ENCODE results near the gene USP6NL. TPM values are rescaled to one million over a fixed set of nuclear protein-coding genes. Genes with fewer than 3 reads are reported as not detected.

Gene USP6NL
- total RNA-seq, 1 experiment from 2014 or later = 13.0 TPM

DNA sequence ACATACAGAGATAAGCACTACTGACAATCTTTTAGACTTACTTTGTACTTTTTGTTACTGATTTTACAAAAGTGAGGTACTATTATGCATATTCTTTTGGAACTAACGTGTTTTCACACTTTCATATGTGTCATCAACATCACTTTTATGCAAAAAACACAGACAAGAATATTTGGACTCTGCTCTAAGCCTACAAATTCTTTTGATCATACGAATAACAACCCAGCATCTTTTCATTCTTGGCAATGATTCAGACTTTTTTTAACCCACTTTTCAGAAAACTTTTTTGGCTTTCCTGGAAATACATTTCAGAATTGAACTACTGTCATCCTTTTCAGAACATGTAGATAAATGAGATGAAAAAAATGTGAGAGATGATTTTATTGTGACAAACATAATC is 30.2 kb downstream of the USP6NL start:
- Histone ChIP-seq H3K9me2 (replicated peaks; ENCODE audit: low read length) (no peaks in the 10 kb centered on the region), H2AFZ (ENCODE audit: low read length) (no peak overlapping the region), H3K27me3 (ENCODE audit: low read length) (no peaks in the 10 kb centered on the region), H3K4me2 (ENCODE audit: low read length) (no peak overlapping the region), H3F3A (ENCODE audit: low read length, unreplicated experiment) (no peaks in the 10 kb centered on the region), H4K20me1 (ENCODE audit: low read length) (no peaks in the 10 kb centered on the region), H3K27ac (ENCODE audit: low read length) (no peak overlapping the region), H3K79me2 (ENCODE audit: low read length) (peaks cover 38% of the 10 kb centered on the region), H3K4me3 (ENCODE audit: low read length) (no peak overlapping the region), H3K9ac (ENCODE audit: low read length) (no peak overlapping the region), H3K9me3 (ENCODE audit: low read length) (no peaks in the 10 kb centered on the region), H3K4me1 (ENCODE audit: insufficient read depth, low read length) (no peaks in the 10 kb centered on the region), H3K36me3 (ENCODE audit: low read depth, low read length) (no peaks in the 10 kb centered on the region; the same call in 1 of the 2 replicates)
- intact Hi-C loops (cut with micrococcal nuclease) = no loop called here
- ATAC-seq (no peak), DNase-seq (no peak)
- CTCF ChIA-PET = no interaction called here
- POLR2A ChIA-PET (ENCODE audit: unreplicated experiment) = no interaction called here
- TF ChIP-seq, protein P1, sequence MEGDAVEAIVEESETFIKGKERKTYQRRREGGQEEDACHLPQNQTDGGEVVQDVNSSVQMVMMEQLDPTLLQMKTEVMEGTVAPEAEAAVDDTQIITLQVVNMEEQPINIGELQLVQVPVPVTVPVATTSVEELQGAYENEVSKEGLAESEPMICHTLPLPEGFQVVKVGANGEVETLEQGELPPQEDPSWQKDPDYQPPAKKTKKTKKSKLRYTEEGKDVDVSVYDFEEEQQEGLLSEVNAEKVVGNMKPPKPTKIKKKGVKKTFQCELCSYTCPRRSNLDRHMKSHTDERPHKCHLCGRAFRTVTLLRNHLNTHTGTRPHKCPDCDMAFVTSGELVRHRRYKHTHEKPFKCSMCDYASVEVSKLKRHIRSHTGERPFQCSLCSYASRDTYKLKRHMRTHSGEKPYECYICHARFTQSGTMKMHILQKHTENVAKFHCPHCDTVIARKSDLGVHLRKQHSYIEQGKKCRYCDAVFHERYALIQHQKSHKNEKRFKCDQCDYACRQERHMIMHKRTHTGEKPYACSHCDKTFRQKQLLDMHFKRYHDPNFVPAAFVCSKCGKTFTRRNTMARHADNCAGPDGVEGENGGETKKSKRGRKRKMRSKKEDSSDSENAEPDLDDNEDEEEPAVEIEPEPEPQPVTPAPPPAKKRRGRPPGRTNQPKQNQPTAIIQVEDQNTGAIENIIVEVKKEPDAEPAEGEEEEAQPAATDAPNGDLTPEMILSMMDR (conservative IDR thresholded peaks at IDR 0.05; ENCODE audit: low read depth, low read length) = no peak
- TF ChIP-seq EZH2 (IDR thresholded peaks at IDR 0.05; ENCODE audit: low read length, unreplicated experiment) = no peak
- no peak for TF ChIP-seq EZH2phosphoT487 (IDR thresholded peaks at IDR 0.05; ENCODE audit: borderline replicate concordance, low read length)
- BruUV-seq (replicated peaks) = no TSS peak

DNA sequence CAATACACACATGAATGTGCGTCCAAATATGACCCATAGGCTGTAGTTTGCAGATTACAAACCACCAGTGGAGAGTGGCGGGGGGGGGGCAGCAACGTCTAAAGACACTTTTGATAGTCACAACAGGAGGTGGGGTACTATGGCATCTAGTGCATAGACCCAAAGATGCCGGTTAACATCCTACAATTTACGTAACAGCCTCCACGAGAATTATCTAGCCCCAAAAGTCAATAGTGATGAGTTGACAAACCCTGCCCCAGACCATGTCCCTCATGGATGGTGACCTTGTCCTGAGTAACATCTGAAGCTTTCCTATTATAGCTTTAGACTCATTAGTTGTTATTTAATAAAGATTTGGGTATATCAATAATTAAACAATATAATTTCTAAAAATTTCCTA is 31.6 kb downstream of the USP6NL start:
- ChIA-PET POLR2A (ENCODE audit: unreplicated experiment) (no interaction called here), CTCF (no interaction called here)
- Histone ChIP-seq H3K9me3 (ENCODE audit: low read length) (no peaks in the 10 kb centered on the region), H4K20me1 (ENCODE audit: low read length) (no peaks in the 10 kb centered on the region), H3K27me3 (ENCODE audit: low read length) (no peaks in the 10 kb centered on the region), H3K4me2 (ENCODE audit: low read length) (no peak overlapping the region), H3K79me2 (ENCODE audit: low read length) (peaks cover 30% of the 10 kb centered on the region), H3K36me3 (ENCODE audit: low read depth, low read length) (no peaks in the 10 kb centered on the region), H3K4me3 (ENCODE audit: low read length) (no peak overlapping the region), H3F3A (ENCODE audit: low read length, unreplicated experiment) (no peaks in the 10 kb centered on the region), H3K9ac (ENCODE audit: low read length) (no peak overlapping the region), H2AFZ (ENCODE audit: low read length) (no peak overlapping the region), H3K4me1 (ENCODE audit: insufficient read depth, low read length) (no peaks in the 10 kb centered on the region), H3K9me2 (replicated peaks; ENCODE audit: low read length) (no peaks in the 10 kb centered on the region), H3K27ac (ENCODE audit: low read length) (no peak overlapping the region)
- intact Hi-C loops (cut with micrococcal nuclease) = no loop called here
- no peak for TF ChIP-seq EZH2 (IDR thresholded peaks at IDR 0.05; ENCODE audit: low read length, unreplicated experiment)
- TF ChIP-seq, protein P1 (conservative IDR thresholded peaks at IDR 0.05; ENCODE audit: low read depth, low read length) = no peak
- TF ChIP-seq EZH2phosphoT487 (IDR thresholded peaks at IDR 0.05; ENCODE audit: borderline replicate concordance, low read length) = no peak
- ATAC-seq = no peak
- no peak for DNase-seq
- BruUV-seq (replicated peaks) = no TSS peak

DNA sequence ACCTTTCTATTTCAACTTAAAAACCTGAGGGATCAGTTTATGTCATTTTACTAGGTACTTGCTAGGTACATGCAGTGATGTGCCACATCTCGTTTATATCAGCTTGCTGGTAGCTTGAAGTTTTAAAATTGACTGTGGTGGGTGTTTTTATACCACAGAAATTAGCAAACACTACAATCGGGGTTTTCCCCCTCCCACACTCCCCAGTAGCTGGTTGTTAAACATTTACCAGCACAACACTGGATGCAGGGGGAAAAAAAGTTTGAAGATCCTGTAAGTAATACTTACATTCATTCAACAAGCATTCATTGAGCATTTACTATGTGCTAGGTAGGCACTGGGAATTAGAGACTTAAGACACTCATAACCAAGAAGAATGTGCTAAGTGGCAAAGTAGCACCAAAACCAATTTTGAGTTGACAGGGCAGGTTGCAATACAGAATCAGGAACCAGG is 32.6 kb downstream of the USP6NL start:
- Histone ChIP-seq H3K4me3 (ENCODE audit: low read length) (no peak overlapping the region), H3K4me1 (ENCODE audit: insufficient read depth, low read length) (no peaks in the 10 kb centered on the region), H3K9me2 (replicated peaks; ENCODE audit: low read length) (no peaks in the 10 kb centered on the region), H2AFZ (ENCODE audit: low read length) (no peak overlapping the region), H3K4me2 (ENCODE audit: low read length) (no peak overlapping the region), H3K27me3 (ENCODE audit: low read length) (no peaks in the 10 kb centered on the region), H3K36me3 (ENCODE audit: low read depth, low read length) (no peaks in the 10 kb centered on the region), H4K20me1 (ENCODE audit: low read length) (peaks cover 2% of the 10 kb centered on the region; the same call in 1 of the 2 replicates), H3K9me3 (ENCODE audit: low read length) (no peaks in the 10 kb centered on the region), H3K9ac (ENCODE audit: low read length) (no peak overlapping the region), H3K27ac (ENCODE audit: low read length) (no peak overlapping the region), H3K79me2 (ENCODE audit: low read length) (peaks cover 27% of the 10 kb centered on the region), H3F3A (ENCODE audit: low read length, unreplicated experiment) (no peaks in the 10 kb centered on the region)
- CTCF ChIA-PET = no interaction called here
- POLR2A ChIA-PET (ENCODE audit: unreplicated experiment) = no interaction called here
- no TSS peak for BruUV-seq (replicated peaks)
- TF ChIP-seq, protein P1 (conservative IDR thresholded peaks at IDR 0.05; ENCODE audit: low read depth, low read length) = no peak
- no peak for TF ChIP-seq EZH2phosphoT487 (IDR thresholded peaks at IDR 0.05; ENCODE audit: borderline replicate concordance, low read length)
- TF ChIP-seq EZH2 (IDR thresholded peaks at IDR 0.05; ENCODE audit: low read length, unreplicated experiment) = no peak
- no peak for ATAC-seq
- intact Hi-C loops (cut with micrococcal nuclease) = no loop called here
- no peak for DNase-seq

Measured in PC-3 (cell line).